OCI-LY3 (cell line): ENCODE results near the gene COPRS.

Experiments used
- EZH2phosphoT487 ChIP-seq: fragments of 200-600 bp; shearing (Covaris generic); IDR thresholded peaks from 2 replicates; pipeline ENCODE4 v1.6.1; 2018; ENCODE audit warnings: antibody characterized with exemption, mixed run types, low read depth
- TF ChIP-seq, protein P1 (sequence below): fragments of 200-600, 300-600 bp; sonication (generic); IDR thresholded peaks from 2 replicates; pipeline ENCODE4 v1.5.1; 2014; ENCODE audit warnings: antibody characterized with exemption, low read length, low read depth

DNA sequence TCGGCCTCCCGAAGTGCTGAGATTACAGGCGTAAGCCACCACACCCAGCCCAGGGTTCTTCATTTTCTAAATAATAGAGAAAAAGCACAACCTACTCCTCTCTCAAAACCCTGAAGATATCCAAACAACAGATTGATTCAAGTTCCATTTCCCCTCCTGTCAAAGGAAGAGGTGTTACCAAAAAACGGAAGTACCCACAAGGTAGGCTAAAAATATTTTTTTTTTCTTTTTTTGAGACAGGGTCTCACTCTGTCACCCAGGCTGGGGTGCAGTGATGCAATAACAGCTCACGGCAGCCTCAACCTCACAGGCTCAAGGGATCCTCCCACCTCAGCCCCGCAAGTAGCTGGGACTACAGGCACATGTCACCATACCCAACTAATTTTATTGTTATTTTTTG, 23.5 kb upstream of the COPRS start:
- TF ChIP-seq, protein P1, sequence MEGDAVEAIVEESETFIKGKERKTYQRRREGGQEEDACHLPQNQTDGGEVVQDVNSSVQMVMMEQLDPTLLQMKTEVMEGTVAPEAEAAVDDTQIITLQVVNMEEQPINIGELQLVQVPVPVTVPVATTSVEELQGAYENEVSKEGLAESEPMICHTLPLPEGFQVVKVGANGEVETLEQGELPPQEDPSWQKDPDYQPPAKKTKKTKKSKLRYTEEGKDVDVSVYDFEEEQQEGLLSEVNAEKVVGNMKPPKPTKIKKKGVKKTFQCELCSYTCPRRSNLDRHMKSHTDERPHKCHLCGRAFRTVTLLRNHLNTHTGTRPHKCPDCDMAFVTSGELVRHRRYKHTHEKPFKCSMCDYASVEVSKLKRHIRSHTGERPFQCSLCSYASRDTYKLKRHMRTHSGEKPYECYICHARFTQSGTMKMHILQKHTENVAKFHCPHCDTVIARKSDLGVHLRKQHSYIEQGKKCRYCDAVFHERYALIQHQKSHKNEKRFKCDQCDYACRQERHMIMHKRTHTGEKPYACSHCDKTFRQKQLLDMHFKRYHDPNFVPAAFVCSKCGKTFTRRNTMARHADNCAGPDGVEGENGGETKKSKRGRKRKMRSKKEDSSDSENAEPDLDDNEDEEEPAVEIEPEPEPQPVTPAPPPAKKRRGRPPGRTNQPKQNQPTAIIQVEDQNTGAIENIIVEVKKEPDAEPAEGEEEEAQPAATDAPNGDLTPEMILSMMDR, result no peak
- no peak for TF ChIP-seq EZH2phosphoT487
